ENCODE measurements around the gene CTSH. TPM values are rescaled to one million over a fixed set of nuclear protein-coding genes. Genes with fewer than 3 reads are reported as not detected.
"Not testable (repeated sequence)": the region's sequence is repeated elsewhere in the genome, so short reads cannot be mapped to it uniquely, and the experiment has no call there.

The CTSH gene
- total RNA-seq, 2 donors from 2014 or later = 41.6 to 74.3 TPM

- ATAC-seq = no peak
- intact Hi-C loops (cut with DNase I) = loop anchor here in 1 of 2 donors (5.0 kb wide), 1 partner anchor 68 kb away; no protein-coding TSS in a partner anchor
- DNase-seq = no peak
These were observed 35.6 kb downstream of the CTSH start for GRCh38 chr15:78909160-78909695.

- ATAC-seq (no peak), DNase-seq (no peak)
- intact Hi-C loops (cut with DNase I) = loop anchor here in 1 of 2 donors (5.0 kb wide), 1 partner anchor 70 kb away; no protein-coding TSS in a partner anchor
These were observed 37.3 kb downstream of the CTSH start for GRCh38 chr15:78907577-78907976.

GRCh38 chr15:78906316-78906620 is 38.6 kb downstream of the CTSH start:
- peak; percentile 60 for DNase-seq
- peak; percentile 31 to 57 for ATAC-seq

GRCh38 chr15:78904599-78905358 is 40.1 kb downstream of the CTSH start:
- DNase-seq (no peak), ATAC-seq (no peak)
- intact Hi-C loops (cut with DNase I) = loop anchor here in 1 of 2 donors (5.0 kb wide), 1 partner anchor 73 kb away; no protein-coding TSS in a partner anchor

More at GRCh38 chr15:78906316-78906620, 38.6 kb downstream of the CTSH start:
- intact Hi-C loops (cut with DNase I) = loop anchor here in 1 of 2 donors (5.0 kb wide), 1 partner anchor 71 kb away; no protein-coding TSS in a partner anchor

- ATAC-seq; DNase-seq; intact Hi-C loops (cut with DNase I): not testable (repeated sequence)
These were observed 42.4 kb downstream of the CTSH start for GRCh38 chr15:78902281-78903032.

GRCh38 chr15:78900819-78901533 is 43.9 kb downstream of the CTSH start:
- not testable (repeated sequence) for ATAC-seq

GRCh38 chr15:78898540-78898939 is 46.3 kb downstream of the CTSH start:
- DNase-seq (no peak), ATAC-seq (no peak)
- intact Hi-C loops (cut with DNase I) = no loop called here

More at GRCh38 chr15:78900819-78901533, 43.9 kb downstream of the CTSH start:
- DNase-seq; intact Hi-C loops (cut with DNase I): not testable (repeated sequence)

- no peak for ATAC-seq
- no peak for DNase-seq
- intact Hi-C loops (cut with DNase I) = no loop called here
These were observed 49.4 kb downstream of the CTSH start for GRCh38 chr15:78895471-78895870.

GRCh38 chr15:78893538-78893937 is 51.3 kb downstream of the CTSH start:
- DNase-seq (no peak), ATAC-seq (no peak)
- intact Hi-C loops (cut with DNase I) = no loop called here

GRCh38 chr15:78889000-78889399 is 55.8 kb downstream of the CTSH start:
- intact Hi-C loops (cut with DNase I) = no loop called here
- no peak for DNase-seq
- no peak for ATAC-seq

- intact Hi-C loops (cut with DNase I) = no loop called here
- DNase-seq (no peak), ATAC-seq (no peak)
These were observed 63.2 kb downstream of the CTSH start for GRCh38 chr15:78881681-78882080.

- DNase-seq (no peak), ATAC-seq (no peak)
- intact Hi-C loops (cut with DNase I) = no loop called here
These were observed 64.0 kb downstream of the CTSH start for GRCh38 chr15:78880813-78881212.

GRCh38 chr15:78880242-78880533 is 64.7 kb downstream of the CTSH start:
- no peak for ATAC-seq
- DNase-seq = no peak
- intact Hi-C loops (cut with DNase I) = no loop called here

- DNase-seq = no peak
- no peak for ATAC-seq
- intact Hi-C loops (cut with DNase I) = loop anchor here in 1 of 2 donors (10.0 kb wide), 1 partner anchor 125 kb away; no protein-coding TSS in a partner anchor
These were observed 65.2 kb downstream of the CTSH start for GRCh38 chr15:78879517-78880241.

GRCh38 chr15:78878356-78878755 is 66.5 kb downstream of the CTSH start:
- DNase-seq = no peak
- ATAC-seq = no peak
- intact Hi-C loops (cut with DNase I) = loop anchor here in 1 of 2 donors (10.0 kb wide), 1 partner anchor 124 kb away; no protein-coding TSS in a partner anchor

GRCh38 chr15:78876954-78877353 is 67.9 kb downstream of the CTSH start:
- intact Hi-C loops (cut with DNase I) = loop anchor here in 1 of 2 donors (10.0 kb wide), 1 partner anchor 122 kb away; no protein-coding TSS in a partner anchor
- not testable (repeated sequence) for ATAC-seq, DNase-seq

- no peak for DNase-seq
These were observed 69.5 kb downstream of the CTSH start for GRCh38 chr15:78875107-78875914.

More at GRCh38 chr15:78875107-78875914, 69.5 kb downstream of the CTSH start:
- ATAC-seq = no peak
- intact Hi-C loops (cut with DNase I) = loop anchor here in 1 of 2 donors (10.0 kb wide), 1 partner anchor 121 kb away; no protein-coding TSS in a partner anchor
